Thoracic aorta (tissue), 2 donors: ENCODE results near the gene PMPCA. TPM values are rescaled to one million over a fixed set of nuclear protein-coding genes. Genes with fewer than 3 reads are reported as not detected.
A peak's percentile ranks its signal among the peaks of the same experiment; 100 is the strongest.

ENCODE experiments used
- ATAC-seq: fragments of 150-250 bp; one replicate; pipeline ENCODE4 v1.8.0; 2017; ENCODE audit warnings: low read depth; ENCODE audit not compliant: insufficient number of reproducible peaks, low FRiP score
- DNase-seq: peaks from one replicate; pipeline ENCODE4 v3.0.0-alpha.2; 2020; ENCODE audit warnings: low spot score
- H3K27ac ChIP-seq, 2 donors: fragments of 200-600 bp; sonication (generic); 1 replicate in 1 of 2; 2 replicates in 1 of 2; pipeline ENCODE4 v1.5.1; 2016; ENCODE audit warnings: mild to moderate bottlenecking in 2 of 2, moderate library complexity in 2 of 2
- H3K27me3 ChIP-seq: fragments of 200-600 bp; sonication (generic); replicated peaks from 2 replicates; pipeline ENCODE4 v1.6.0; 2016; ENCODE audit warnings: mild to moderate bottlenecking; ENCODE audit not compliant: insufficient read depth
- H3K36me3 ChIP-seq: fragments of 200-600 bp; sonication (generic); one replicate; pipeline ENCODE4 v1.5.1; 2016
- H3K4me1 ChIP-seq, 2 donors: fragments of 200-600 bp; sonication (generic); 1 replicate in 1 of 2; 2 replicates in 1 of 2; pipeline versions ENCODE4 v1.5.1 to v1.6.0; 2016; ENCODE audit warnings: low read depth in 2 of 2, mild to moderate bottlenecking in 1 of 2; ENCODE audit not compliant: control insufficient read depth in 1 of 2
- H3K4me3 ChIP-seq: fragments of 200-600 bp; sonication (generic); 2 replicates; pipeline ENCODE4 v1.5.1; 2016; ENCODE audit warnings: mild to moderate bottlenecking
- H3K9me3 ChIP-seq: fragments of 200-600 bp; sonication (generic); 2 replicates; pipeline ENCODE4 v1.5.1; 2016
- CTCF ChIP-seq: fragments of 200-600 bp; sonication (generic); IDR thresholded peaks from one replicate; pipeline ENCODE4 v1.5.1; 2019; ENCODE audit warnings: antibody characterized with exemption
- total RNA-seq, 2 donors: library from RNA; depleted of rRNA; stranded (reverse); fragments of >200 nt; gene quantifications; one replicate each; pipeline versions ENCODE4 v1.1.0 to v1.2.3, GENCODE V29; 2016

The PMPCA gene
- total RNA-seq, 2 donors from 2014 or later, result 28.7 to 43.0 TPM

- H3K4me3 ChIP-seq, result peak within 1 kb of the TSS; percentile 90
- H3K27ac ChIP-seq, result peak within 1 kb of the TSS in 1 of 2 donors; percentile 27
- H3K36me3 ChIP-seq, result peaks cover 22% of the 10 kb centered on the region
- TF ChIP-seq CTCF, result peak; percentile 91
- DNase-seq (peak; percentile 30), ATAC-seq (peak; percentile 75)
- no peaks in the 10 kb centered on the region for H3K9me3 ChIP-seq
- H3K27me3 ChIP-seq, result no peaks in the 10 kb centered on the region
- peaks cover 13 to 22% of the 10 kb centered on the region in 2 donors for H3K4me1 ChIP-seq
Measured at GRCh38 chr9:136400038-136400834, 10.2 kb upstream of the PMPCA start, which contains the start of gene SNAPC4. TSS of gene SNAPC4 (minus strand) at chr9:136400170. CDS start at chr9:136398428, 1,742 bp downstream.

DNA sequence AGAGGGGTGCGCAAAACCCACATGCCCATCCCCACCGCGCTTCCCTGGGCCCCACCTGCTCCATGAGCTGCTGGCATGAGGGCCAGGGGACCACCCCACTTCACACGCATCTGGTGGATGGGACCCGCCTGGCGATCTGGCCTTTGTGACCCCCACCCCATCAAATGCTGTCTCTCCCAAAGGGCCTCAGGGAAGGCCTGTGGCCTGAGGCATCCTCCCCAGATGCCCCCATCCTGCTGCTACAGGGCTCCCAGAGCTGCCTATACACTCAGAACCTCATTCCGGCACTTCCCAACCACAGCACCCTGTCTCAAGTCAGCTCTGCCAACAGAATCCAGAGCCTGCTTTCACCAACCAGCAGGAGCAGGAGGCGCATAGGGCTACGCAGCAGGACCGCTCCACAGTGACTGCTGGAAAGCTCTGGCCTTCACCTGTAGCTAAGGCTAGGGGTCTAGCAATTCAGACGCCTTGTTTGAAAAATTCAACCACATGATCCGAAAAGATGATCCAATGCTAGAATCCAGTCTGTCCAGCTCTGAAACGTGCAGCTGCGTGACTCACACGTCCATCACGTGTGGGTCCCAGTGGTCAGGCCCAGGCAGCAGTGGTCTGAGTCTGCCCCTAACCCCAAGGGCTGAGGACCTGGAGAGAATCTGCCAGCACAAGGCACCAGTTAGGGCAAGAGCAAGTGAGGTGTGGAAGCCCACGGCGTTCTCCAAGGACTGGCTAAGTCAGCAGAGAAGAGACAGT is 9.1 kb upstream of the PMPCA start:
- H3K36me3 ChIP-seq, result peaks cover 19% of the 10 kb centered on the region
- H3K4me3 ChIP-seq, result no peak overlapping the region
- ATAC-seq (no peak), DNase-seq (no peak)
- no peaks in the 10 kb centered on the region for H3K27me3 ChIP-seq
- no peaks in the 10 kb centered on the region for H3K9me3 ChIP-seq
- H3K4me1 ChIP-seq, result peaks cover 13 to 22% of the 10 kb centered on the region in 2 donors
- TF ChIP-seq CTCF, result no peak
- no peak overlapping the region for H3K27ac ChIP-seq

- ATAC-seq (no peak), DNase-seq (no peak)
- TF ChIP-seq CTCF, result no peak
- Histone ChIP-seq H3K27me3 (no peaks in the 10 kb centered on the region), H3K27ac (no peak overlapping the region), H3K4me1 (peaks cover 13 to 22% of the 10 kb centered on the region in 2 donors), H3K9me3 (no peaks in the 10 kb centered on the region), H3K36me3 (peaks cover 16% of the 10 kb centered on the region), H3K4me3 (no peak overlapping the region)
Measured at GRCh38 chr9:136402067-136402466, 8.4 kb upstream of the PMPCA start.

GRCh38 chr9:136403538-136403914 is 6.9 kb upstream of the PMPCA start:
- no peaks in the 10 kb centered on the region for H3K27me3 ChIP-seq
- ATAC-seq (no peak), DNase-seq (no peak)
- peaks cover 11 to 20% of the 10 kb centered on the region in 2 donors for H3K4me1 ChIP-seq
- H3K36me3 ChIP-seq, result peaks cover 15% of the 10 kb centered on the region
- no peaks in the 10 kb centered on the region for H3K9me3 ChIP-seq
- H3K4me3 ChIP-seq, result no peak overlapping the region
- H3K27ac ChIP-seq, result no peak overlapping the region
- no peak for TF ChIP-seq CTCF
